ENCODE data around the gene APMAP.

APMAP gene

GRCh38 chr20:25024171-25024570 lies 31.6 kb upstream of the APMAP start:
- DNase-seq = no peak

GRCh38 chr20:25023356-25023755 lies 30.8 kb upstream of the APMAP start:
- no peak for DNase-seq

- no peak for DNase-seq
Measured at GRCh38 chr20:25022680-25023079, 30.1 kb upstream of the APMAP start.

- no peak for DNase-seq
Measured at GRCh38 chr20:25021336-25021735, 28.8 kb upstream of the APMAP start.

GRCh38 chr20:25020901-25021301 lies 28.4 kb upstream of the APMAP start:
- DNase-seq = no peak

GRCh38 chr20:25020345-25020744 lies 27.8 kb upstream of the APMAP start:
- DNase-seq = no peak

- DNase-seq = no peak
Measured at GRCh38 chr20:25019381-25020155, 27.0 kb upstream of the APMAP start.

- DNase-seq = no peak
Measured at GRCh38 chr20:25018841-25019240, 26.3 kb upstream of the APMAP start.

GRCh38 chr20:25018425-25018824 lies 25.9 kb upstream of the APMAP start:
- no peak for DNase-seq

GRCh38 chr20:25017257-25017803 lies 24.8 kb upstream of the APMAP start:
- no peak for DNase-seq

- DNase-seq = no peak
Measured at GRCh38 chr20:25016471-25016870, 23.9 kb upstream of the APMAP start.

- DNase-seq = no peak
Measured at GRCh38 chr20:25015986-25016385, 23.4 kb upstream of the APMAP start.

GRCh38 chr20:25014816-25015215 lies 22.3 kb upstream of the APMAP start:
- DNase-seq = no peak

GRCh38 chr20:25013478-25014380 lies 21.2 kb upstream of the APMAP start:
- no peak for DNase-seq

GRCh38 chr20:25012616-25013189 lies 20.2 kb upstream of the APMAP start:
- no peak for DNase-seq

- no peak for DNase-seq
Measured at GRCh38 chr20:25011831-25012241, 19.3 kb upstream of the APMAP start.

GRCh38 chr20:25011261-25011660 lies 18.7 kb upstream of the APMAP start:
- no peak for DNase-seq

GRCh38 chr20:25009218-25010145 lies 16.9 kb upstream of the APMAP start:
- no peak for DNase-seq

- no peak for DNase-seq
Measured at GRCh38 chr20:25008388-25009217, 16.1 kb upstream of the APMAP start.

- no peak for DNase-seq
Measured at GRCh38 chr20:25007491-25008305, 15.1 kb upstream of the APMAP start.

Measured in activated gamma-delta T cell (primary cell).